Measurements from ENCODE around the gene CD63.

DNA sequence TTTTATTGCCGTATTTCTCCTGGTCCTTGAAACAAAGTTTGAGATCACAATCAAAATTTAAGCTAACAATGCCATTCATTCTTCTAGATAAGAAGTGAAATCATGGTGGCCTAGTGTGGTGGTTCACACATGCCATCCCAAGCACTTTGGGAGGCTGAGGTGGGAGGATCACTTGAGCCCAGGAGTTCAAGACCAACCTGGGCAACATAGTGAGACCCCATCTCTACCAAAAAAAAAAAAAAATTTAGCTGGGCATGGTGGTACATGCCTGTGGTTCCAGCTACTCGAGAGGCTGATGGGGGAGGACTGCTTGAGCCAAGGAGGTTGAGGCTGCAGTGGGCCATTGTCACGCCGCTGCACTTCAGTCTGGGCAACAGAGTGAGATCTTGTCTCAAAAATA is 38.3 kb upstream of the CD63 start:
- TF ChIP-seq, protein P1, sequence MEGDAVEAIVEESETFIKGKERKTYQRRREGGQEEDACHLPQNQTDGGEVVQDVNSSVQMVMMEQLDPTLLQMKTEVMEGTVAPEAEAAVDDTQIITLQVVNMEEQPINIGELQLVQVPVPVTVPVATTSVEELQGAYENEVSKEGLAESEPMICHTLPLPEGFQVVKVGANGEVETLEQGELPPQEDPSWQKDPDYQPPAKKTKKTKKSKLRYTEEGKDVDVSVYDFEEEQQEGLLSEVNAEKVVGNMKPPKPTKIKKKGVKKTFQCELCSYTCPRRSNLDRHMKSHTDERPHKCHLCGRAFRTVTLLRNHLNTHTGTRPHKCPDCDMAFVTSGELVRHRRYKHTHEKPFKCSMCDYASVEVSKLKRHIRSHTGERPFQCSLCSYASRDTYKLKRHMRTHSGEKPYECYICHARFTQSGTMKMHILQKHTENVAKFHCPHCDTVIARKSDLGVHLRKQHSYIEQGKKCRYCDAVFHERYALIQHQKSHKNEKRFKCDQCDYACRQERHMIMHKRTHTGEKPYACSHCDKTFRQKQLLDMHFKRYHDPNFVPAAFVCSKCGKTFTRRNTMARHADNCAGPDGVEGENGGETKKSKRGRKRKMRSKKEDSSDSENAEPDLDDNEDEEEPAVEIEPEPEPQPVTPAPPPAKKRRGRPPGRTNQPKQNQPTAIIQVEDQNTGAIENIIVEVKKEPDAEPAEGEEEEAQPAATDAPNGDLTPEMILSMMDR (IDR thresholded peaks at IDR 0.05; ENCODE audit: insufficient read depth, low read length, poor library complexity, severe bottlenecking), result no peak
- TF ChIP-seq EZH2phosphoT487 (conservative IDR thresholded peaks at IDR 0.05; ENCODE audit: low read length), result no peak

Measured in SU-DHL-6 (cell line).